Measurements from ENCODE around the gene RNU7-1.

RNU7-1 gene

GRCh38 chr12:6987956-6988553 lies 44.4 kb downstream of the RNU7-1 start:
- in situ Hi-C loops (cut with MboI; ENCODE audit: low sequenced_read_pairs): no loop called here

All from HL-60/S4 treated with phorbol 12-myristate 13-acetate at 8.2 ng/mL for 4 days and 3 days (cell line).